NCI-H69 (cell line): ENCODE measurements around the gene SIVA1.

Experiments used
- DNase-seq: peaks from one replicate; lab custom pipeline; 2025; lab: John Stamatoyannopoulos, UW

SIVA1 gene

GRCh38 chr14:104752735-104753527 is at the start of gene SIVA1:
SIVA1 (plus strand) TSS chr14:104753147; CDS start chr14:104753202, 55 bp downstream.
- peak; percentile 100 for DNase-seq

- DNase-seq, result no peak
Observed at GRCh38 chr14:104703269-104703668, 49.7 kb upstream of the SIVA1 start.

- DNase-seq, result no peak
Observed at GRCh38 chr14:104704252-104704651, 48.7 kb upstream of the SIVA1 start.

GRCh38 chr14:104705340-104706047 is 47.5 kb upstream of the SIVA1 start:
- no peak for DNase-seq

GRCh38 chr14:104706733-104707607 is 46.0 kb upstream of the SIVA1 start:
- DNase-seq, result no peak

- no peak for DNase-seq
Observed at GRCh38 chr14:104707608-104708595, 45.0 kb upstream of the SIVA1 start.

- DNase-seq, result peak; percentile 71
Observed at GRCh38 chr14:104708606-104709268, 44.2 kb upstream of the SIVA1 start.

GRCh38 chr14:104709387-104710039 is 43.4 kb upstream of the SIVA1 start:
- DNase-seq, result no peak

GRCh38 chr14:104710071-104710735 is 42.7 kb upstream of the SIVA1 start:
- DNase-seq, result no peak

GRCh38 chr14:104712881-104713734 is 39.8 kb upstream of the SIVA1 start:
- no peak for DNase-seq

GRCh38 chr14:104714066-104714465 is 38.9 kb upstream of the SIVA1 start:
- no peak for DNase-seq

GRCh38 chr14:104714681-104715080 is 38.3 kb upstream of the SIVA1 start:
- no peak for DNase-seq

GRCh38 chr14:104715416-104715815 is 37.5 kb upstream of the SIVA1 start:
- no peak for DNase-seq

GRCh38 chr14:104715871-104716270 is 37.1 kb upstream of the SIVA1 start:
- DNase-seq, result no peak

GRCh38 chr14:104717137-104717536 is 35.8 kb upstream of the SIVA1 start:
- DNase-seq, result no peak

- DNase-seq, result no peak
Observed at GRCh38 chr14:104717646-104718045, 35.3 kb upstream of the SIVA1 start.

GRCh38 chr14:104718147-104718546 is 34.8 kb upstream of the SIVA1 start:
- DNase-seq, result no peak

GRCh38 chr14:104718871-104719270 is 34.1 kb upstream of the SIVA1 start:
- DNase-seq, result no peak

GRCh38 chr14:104719343-104719742 is 33.6 kb upstream of the SIVA1 start:
- DNase-seq, result no peak
